GM12878 (cell line): ENCODE results near the gene PATL1. TPM values are rescaled to one million over a fixed set of nuclear protein-coding genes. Genes with fewer than 3 reads are reported as not detected.

ENCODE experiments used
- ATAC-seq: fragments of 200-7000 bp; cut with Tn5 transposase; 3 replicates; pipeline ENCODE4 v1.9.1; 2020; ENCODE audit warnings: mild to moderate bottlenecking, moderate library complexity
- BruUV-seq: library from RNA; stranded (reverse); fragments of 400-500 nt; replicated peaks from 2 replicates; lab custom pipeline; 2021; lab: Mats Ljungman, UMichigan
- CTCF ChIA-PET: fragments of 300-600 bp; sonication (Branson Sonifier 250); formaldehyde crosslinking; extraction: SDS; loops from one replicate; lab custom pipeline; 2021; ENCODE audit warnings: inconsistent platforms; lab: Yijun Ruan, JAX
- POLR2A ChIA-PET: fragments of 350-600 bp; formaldehyde crosslinking; extraction: SDS; loops from one replicate; lab custom pipeline; 2021; ENCODE audit warnings: inconsistent platforms; lab: Charles Lee
- RAD21 ChIA-PET: fragments of 300-600 bp; sonication (Branson Sonifier 250); formaldehyde crosslinking; loops from one replicate; lab custom pipeline; 2023; ENCODE audit warnings: antibody characterized with exemption; ENCODE audit not compliant: unreplicated experiment; lab: Charles Lee
- SMC1A ChIA-PET: fragments of 300-600 bp; sonication (Branson Sonifier 250); formaldehyde crosslinking; loops from one replicate; lab custom pipeline; 2023; ENCODE audit not compliant: unreplicated experiment, uncharacterized antibody; lab: Charles Lee
- DNase-seq: peaks from one replicate; pipeline ENCODE4 v3.0.0-alpha.2; 2011; ENCODE audit warnings: low read depth, low spot score
- FAIRE-seq: peaks from 3 replicates; lab custom pipeline; 2011; peaks lifted over from hg19 to GRCh38; lab: Jason Lieb, UNC
- H2AFZ ChIP-seq: 2 replicates; pipeline ENCODE4 v1.6.0; 2011; ENCODE audit warnings: low read depth, low read length, control low read depth; ENCODE audit not compliant: control insufficient read depth
- H3K27ac ChIP-seq: 2 replicates; pipeline ENCODE4 v1.5.1; 2011; ENCODE audit warnings: control low read depth; ENCODE audit not compliant: control insufficient read depth, insufficient read depth
- H3K27me3 ChIP-seq, 2 experiments: replicated peaks in 1 of 2; 2 replicates each; pipeline versions ENCODE4 v1.6.0 to v1.6.1; 2011; ENCODE audit warnings: low read length in 1 of 2; ENCODE audit not compliant: control insufficient read depth in 2 of 2, insufficient read depth in 2 of 2
- H3K36me3 ChIP-seq, 2 experiments: 2 replicates each; pipeline ENCODE4 v1.5.1; 2011; ENCODE audit warnings: low read length in 1 of 2; ENCODE audit not compliant: control insufficient read depth in 2 of 2, insufficient read depth in 2 of 2
- H3K4me1 ChIP-seq: 2 replicates; pipeline ENCODE4 v1.6.1; 2011; ENCODE audit warnings: mild to moderate bottlenecking, low read length, moderate library complexity, mixed read lengths; ENCODE audit not compliant: control insufficient read depth, insufficient read depth
- H3K4me2 ChIP-seq: 2 replicates; pipeline ENCODE4 v1.6.0; 2011; ENCODE audit warnings: control low read depth; ENCODE audit not compliant: control insufficient read depth, insufficient read depth
- H3K4me3 ChIP-seq: fragments of 200-600 bp; sonication (generic); 2 replicates; pipeline ENCODE4 v1.5.1; 2016
- H3K79me2 ChIP-seq: 2 replicates; pipeline ENCODE4 v1.6.0; 2011; ENCODE audit warnings: low read length; ENCODE audit not compliant: control insufficient read depth, insufficient read depth
- H3K9ac ChIP-seq: 2 replicates; pipeline ENCODE4 v1.8.0; 2011; ENCODE audit warnings: low read length, control low read depth, mixed read lengths; ENCODE audit not compliant: control insufficient read depth, insufficient read depth
- H3K9me3 ChIP-seq: replicated peaks from 3 replicates; pipeline ENCODE4 v1.5.1; 2011; ENCODE audit warnings: mild to moderate bottlenecking, low read length; ENCODE audit not compliant: control insufficient read depth, insufficient read depth
- H4K20me1 ChIP-seq: 2 replicates; pipeline ENCODE4 v1.6.0; 2011; ENCODE audit not compliant: control insufficient read depth, insufficient read depth
- EZH2 ChIP-seq: IDR thresholded peaks from 2 replicates; pipeline ENCODE4 v1.6.1; 2012; ENCODE audit warnings: low read depth, mild to moderate bottlenecking, control low read depth, inconsistent platforms, low read length, borderline replicate concordance; ENCODE audit not compliant: control insufficient read depth
- HSF1 ChIP-seq: fragments of 150-350 bp; IDR thresholded peaks from 2 replicates; pipeline ENCODE4 v1.6.1; 2014; ENCODE audit warnings: mild to moderate bottlenecking, low read depth, low read length
- JUNB ChIP-seq: IDR thresholded peaks from 2 replicates; pipeline ENCODE4 v1.6.1; 2016; ENCODE audit warnings: antibody characterized with exemption, mild to moderate bottlenecking
- MAX ChIP-seq: IDR thresholded peaks from 2 replicates; pipeline ENCODE4 v1.6.1; 2012; ENCODE audit warnings: low read depth, low read length, improper control_type of control experiment
- MTA2 ChIP-seq: fragments of 450-650 bp; IDR thresholded peaks from 2 replicates; pipeline ENCODE4 v1.6.1; 2016; ENCODE audit warnings: low read depth, mild to moderate bottlenecking, moderate library complexity
- NFXL1 ChIP-seq: fragments of 450-650 bp; IDR thresholded peaks from 2 replicates; pipeline ENCODE4 v1.6.1; 2017; ENCODE audit warnings: antibody characterized with exemption, mild to moderate bottlenecking, borderline replicate concordance
- PAX8 ChIP-seq: fragments of 450-650 bp; IDR thresholded peaks from 2 replicates; pipeline ENCODE4 v1.6.1; 2017; ENCODE audit warnings: mild to moderate bottlenecking, moderate library complexity
- POLR2A ChIP-seq: IDR thresholded peaks from 2 replicates; pipeline ENCODE4 v1.6.1; 2011; ENCODE audit warnings: low read depth, mild to moderate bottlenecking, low read length
- POU2F2 ChIP-seq: IDR thresholded peaks from 3 replicates; pipeline ENCODE4 v1.6.1; 2011; ENCODE audit warnings: low read depth, mild to moderate bottlenecking, low read length, borderline replicate concordance
- RAD51 ChIP-seq: fragments of 450-650 bp; IDR thresholded peaks from 2 replicates; pipeline ENCODE4 v1.6.1; 2016; ENCODE audit warnings: moderate library complexity, mild to moderate bottlenecking, inconsistent platforms
- RCOR1 ChIP-seq: conservative IDR thresholded peaks from 2 replicates; pipeline ENCODE4 v1.6.1; 2012; ENCODE audit warnings: low read depth, low read length, improper control_type of control experiment
- SMAD1 ChIP-seq: fragments of 450-650 bp; IDR thresholded peaks from 2 replicates; pipeline ENCODE4 v1.6.1; 2018; ENCODE audit warnings: mild to moderate bottlenecking, low read depth; ENCODE audit not compliant: partially characterized antibody
- STAT3 ChIP-seq: IDR thresholded peaks from 2 replicates; pipeline ENCODE4 v1.6.1; 2011; ENCODE audit warnings: low read depth, low read length, improper control_type of control experiment
- SUPT20H ChIP-seq: IDR thresholded peaks from 2 replicates; pipeline ENCODE4 v1.6.1; 2011; ENCODE audit warnings: low read depth, mild to moderate bottlenecking, low read length, moderate library complexity, borderline replicate concordance; ENCODE audit not compliant: control insufficient read depth
- YBX1 ChIP-seq: fragments of 450-650 bp; IDR thresholded peaks from 2 replicates; pipeline ENCODE4 v1.6.1; 2016; ENCODE audit warnings: antibody characterized with exemption
- ZBTB40 ChIP-seq: fragments of 450-650 bp; IDR thresholded peaks from 2 replicates; pipeline ENCODE4 v1.6.1; 2016; ENCODE audit warnings: mild to moderate bottlenecking, moderate library complexity, borderline replicate concordance
- ZSCAN29 ChIP-seq: fragments of 450-650 bp; IDR thresholded peaks from 2 replicates; pipeline ENCODE4 v1.6.1; 2017; ENCODE audit warnings: mild to moderate bottlenecking, moderate library complexity
- WGBS: methylation state at CpG from one replicate; pipeline ENCODE4 v1.1.6; 2016; ENCODE audit warnings: low lambda C conversion rate; ENCODE audit not compliant: insufficient replicate concordance, insufficient coverage; ENCODE audit errors: missing lambda C conversion rate; 5-methylcytosine and 5-hydroxymethylcytosine counted together
- in situ Hi-C: fragments of 300-500 bp; cut with MboI; formaldehyde crosslinking; loops from 9 replicates; pipeline ENCODE4 v1.14.3; 2018; ENCODE audit warnings: mixed read lengths
- intact Hi-C: fragments of 100-400 bp; cut with micrococcal nuclease; formaldehyde crosslinking; loops from one replicate; pipeline ENCODE4 v1.14.2; 2022; ENCODE audit not compliant: unreplicated experiment
- polyA plus RNA-seq, 11 experiments: library from polyadenylated mRNA; depleted of rRNA in 4 of 11; unstranded in 6 of 11; stranded (reverse) in 5 of 11; fragments of >200 nt; fragmentation: Nextera tagmentation in 4 of 11; fragmentation: Illumina TruSeq in 1 of 11; extraction: Ambion mirVana in 4 of 11; extraction: Trizol in 1 of 11; gene quantifications; 1 replicate in 1 of 11; 2 replicates in 10 of 11; pipeline versions ENCODE4 v1.2.1 to v1.2.3, GENCODE V29; 2011 to 2016; ENCODE audit warnings: inconsistent platforms in 2 of 11, missing spikeins in 2 of 11, low read depth in 1 of 11
- total RNA-seq, 4 experiments: library from RNA; depleted of rRNA in 3 of 4; stranded (reverse); fragments of >200 nt in 3 of 4; fragmentation: Illumina TruSeq in 1 of 4; extraction: Trizol in 1 of 4; gene quantifications; 2 replicates each; pipeline versions ENCODE4 v1.2.1 to v1.2.3, GENCODE V29; 2013 to 2021

Gene PATL1
- total and polyA plus RNA-seq, 10 of the 15 experiments (the other 5 are each of a cell fraction or from before 2014, with no cell fraction given): 5.3 to 62.0 (median 14.9) TPM

GRCh38 chr11:59615637-59616395 is 53.0 kb downstream of the PATL1 start, which contains the start of gene OSBP:
Gene OSBP, minus strand, starts transcription at chr11:59615774. Its CDS starts 110 bp downstream, at chr11:59615664.
- ChIA-PET CTCF (interaction anchor here (0.7 to 3.1 kb wide), 10 partner anchors 9 to 1147 kb away, joined by 3 to 10 read pairs (median 4); partner anchors contain the start of gene PATL1), POLR2A (interaction anchor here (0.5 to 3.5 kb wide), 12 partner anchors 15 to 1299 kb away, joined by 3 to 26 read pairs (median 4); partner anchors contain the start of genes MRPL16 and PATL1), SMC1A (interaction anchor here (0.8 to 3.5 kb wide), 10 partner anchors 9 to 79 kb away, joined by 3 to 21 read pairs (median 4); partner anchors contain the start of gene PATL1), RAD21 (interaction anchor here (0.6 to 2.6 kb wide), 8 partner anchors 9 to 78 kb away, joined by 3 to 16 read pairs (median 3); partner anchors contain the start of gene PATL1)
- Histone ChIP-seq H3K36me3 (no peaks in the 10 kb centered on the region), H3K9ac (peak within 1 kb of the TSS; percentile 75), H2AFZ (peak within 1 kb of the TSS; percentile 82), H3K79me2 (peaks cover 38% of the 10 kb centered on the region), H4K20me1 (no peaks in the 10 kb centered on the region), H3K4me3 (peak within 1 kb of the TSS; percentile 91), H3K4me1 (no peaks in the 10 kb centered on the region; the same call in none of the 2 replicates), H3K27ac (peak within 1 kb of the TSS; percentile 69), H3K4me2 (peak within 1 kb of the TSS; percentile 85), H3K9me3 (no peaks in the 10 kb centered on the region), H3K27me3 (no peaks in the 10 kb centered on the region)
- in situ Hi-C loops (no loop called here), intact Hi-C loops (loop anchor here (1.0 to 5.0 kb wide), 3 partner anchors 53 to 64 kb away; partner anchors contain the start of gene PATL1)
- peak; percentile 100 for DNase-seq
- ATAC-seq: peak; percentile 93
- FAIRE-seq: peak; percentile 99
- no TSS peak for BruUV-seq
- 2% methylated on average over 54 of the region's 55 CpGs for WGBS
- no peak for TF ChIP-seq YBX1
- peak; percentile 88; the same call in 1 of the 2 replicates for TF ChIP-seq ZBTB40
- TF ChIP-seq NFXL1: no peak
- TF ChIP-seq POU2F2: peak; percentile 10; the same call in 2 of the 3 replicates
- TF ChIP-seq JUNB: no peak
- no peak for TF ChIP-seq PAX8
- no peak for TF ChIP-seq SUPT20H
- TF ChIP-seq MTA2: no peak
- TF ChIP-seq HSF1: peak; percentile 81
- TF ChIP-seq MAX: peak; percentile 54; the same call in 1 of the 2 replicates
- TF ChIP-seq ZSCAN29: no peak; the same call in 1 of the 2 replicates
- no peak for TF ChIP-seq SMAD1
- no peak for TF ChIP-seq RCOR1
- TF ChIP-seq RAD51: peak; percentile 96
- peak; percentile 89 for TF ChIP-seq POLR2A
- TF ChIP-seq STAT3: no peak
- TF ChIP-seq EZH2: no peak
